ENCODE data around the gene FGF14.

FGF14 gene

DNA sequence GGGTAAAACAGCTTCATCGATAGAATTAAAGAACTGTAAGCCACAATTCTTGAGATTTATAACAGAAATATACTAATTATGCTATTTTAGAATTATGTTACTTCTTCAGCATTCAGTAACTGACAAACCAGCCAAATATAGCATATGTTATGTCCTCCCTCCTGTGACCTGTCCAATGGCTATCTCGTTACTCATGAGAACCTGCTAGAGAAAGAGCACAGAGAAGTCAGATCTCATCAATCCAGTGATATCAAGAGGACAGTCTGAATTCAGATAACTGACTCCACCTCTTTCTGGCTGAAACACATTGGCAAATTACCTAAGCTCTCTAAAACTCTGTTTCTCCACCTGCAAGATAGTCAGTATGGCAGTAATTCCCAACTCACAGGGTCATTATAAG, 170.4 kb downstream of the FGF14 start:
- Histone ChIP-seq H3K27me3 (ENCODE audit: control insufficient read depth in 3 of 3, insufficient read depth in 3 of 3, low read depth in 1 of 3, low read length in 3 of 3) (no peaks in the 10 kb centered on the region), H4K8ac (ENCODE audit: low read depth, low read length) (no peak overlapping the region), H3K27ac (replicated peaks; ENCODE audit: low read length) (no peak overlapping the region), H4K91ac (ENCODE audit: low read depth, low read length, poor library complexity) (no peak overlapping the region), H2BK120ac (ENCODE audit: low read depth, low read length) (no peak overlapping the region), H3K18ac (ENCODE audit: low read length) (no peak overlapping the region), H2AK5ac (ENCODE audit: low read depth, low read length) (no peak overlapping the region), H2BK5ac (ENCODE audit: low read length) (no peak overlapping the region), H3K14ac (ENCODE audit: low read length) (no peak overlapping the region), H3K36me3 (replicated peaks in 1 of 2; ENCODE audit: control insufficient read depth in 2 of 2, insufficient read depth in 2 of 2, low read length in 2 of 2) (no peaks in the 10 kb centered on the region), H3K4me2 (ENCODE audit: insufficient read depth, low read length, poor library complexity, severe bottlenecking) (no peak overlapping the region), H3K9me3 (replicated peaks in 1 of 2; ENCODE audit: control insufficient read depth in 2 of 2, insufficient read depth in 1 of 2, low read depth in 1 of 2, low read length in 2 of 2) (no peaks in the 10 kb centered on the region), H3K23ac (ENCODE audit: low read depth, low read length, poor library complexity) (no peak overlapping the region), H2BK12ac (ENCODE audit: low read length) (no peak overlapping the region), H3K4me1 (ENCODE audit: control insufficient read depth in 2 of 2, insufficient read depth in 1 of 2, low read depth in 1 of 2, low read length in 2 of 2) (no peaks in the 10 kb centered on the region), H3K79me1 (ENCODE audit: low read depth, low read length) (no peaks in the 10 kb centered on the region), H2BK15ac (ENCODE audit: low read length) (no peak overlapping the region), H3K9ac (ENCODE audit: low read depth, low read length, poor library complexity) (no peak overlapping the region), H3K4me3 (ENCODE audit: low read length in 2 of 2) (no peak overlapping the region), H3K4ac (ENCODE audit: low read length) (no peak overlapping the region), H2AFZ (ENCODE audit: low read length) (no peak overlapping the region)
- no CpG with 5 or more reads among the region's 2 CpGs for WGBS, 2 donors (ENCODE audit: extremely low coverage in 2 of 2, insufficient read length in 2 of 2, insufficient replicate concordance in 1 of 2)
- no peak for DNase-seq (ENCODE audit: low spot score)

GRCh38 chr13:102227741-102228140, 174.1 kb downstream of the FGF14 start:
- no peaks in the 10 kb centered on the region for H3K79me1 ChIP-seq (ENCODE audit: low read depth, low read length)
- H3K23ac ChIP-seq (ENCODE audit: low read depth, low read length, poor library complexity), result no peak overlapping the region
- H2BK5ac ChIP-seq (ENCODE audit: low read length), result no peak overlapping the region
- no peak overlapping the region for H3K18ac ChIP-seq (ENCODE audit: low read length)
- no peak overlapping the region for H2AK5ac ChIP-seq (ENCODE audit: low read depth, low read length)
- H2AFZ ChIP-seq (ENCODE audit: low read length), result no peak overlapping the region
- no peak overlapping the region for H3K4me3 ChIP-seq (ENCODE audit: low read length in 2 of 2)
- no peak overlapping the region for H3K9ac ChIP-seq (ENCODE audit: low read depth, low read length, poor library complexity)
- H3K4ac ChIP-seq (ENCODE audit: low read length), result no peak overlapping the region
- H3K4me2 ChIP-seq (ENCODE audit: insufficient read depth, low read length, poor library complexity, severe bottlenecking), result no peak overlapping the region
- no peak overlapping the region for H4K91ac ChIP-seq (ENCODE audit: low read depth, low read length, poor library complexity)
- WGBS, 2 donors (ENCODE audit: extremely low coverage in 2 of 2, insufficient read length in 2 of 2, insufficient replicate concordance in 1 of 2), result no CpG with 5 or more reads among the region's 6 CpGs
- H4K8ac ChIP-seq (ENCODE audit: low read depth, low read length), result no peak overlapping the region
- H2BK120ac ChIP-seq (ENCODE audit: low read depth, low read length), result no peak overlapping the region
- H2BK15ac ChIP-seq (ENCODE audit: low read length), result no peak overlapping the region
- no peaks in the 10 kb centered on the region for H3K36me3 ChIP-seq (replicated peaks in 1 of 2; ENCODE audit: control insufficient read depth in 2 of 2, insufficient read depth in 2 of 2, low read length in 2 of 2)
- no peaks in the 10 kb centered on the region for H3K9me3 ChIP-seq (replicated peaks in 1 of 2; ENCODE audit: control insufficient read depth in 2 of 2, insufficient read depth in 1 of 2, low read depth in 1 of 2, low read length in 2 of 2)
- no peak overlapping the region for H3K27ac ChIP-seq (replicated peaks; ENCODE audit: low read length)
- no peak for DNase-seq (ENCODE audit: low spot score)
- no peaks in the 10 kb centered on the region for H3K27me3 ChIP-seq (ENCODE audit: control insufficient read depth in 3 of 3, insufficient read depth in 3 of 3, low read depth in 1 of 3, low read length in 3 of 3)
- H3K14ac ChIP-seq (ENCODE audit: low read length), result no peak overlapping the region
- no peak overlapping the region for H2BK12ac ChIP-seq (ENCODE audit: low read length)
- no peaks in the 10 kb centered on the region for H3K4me1 ChIP-seq (ENCODE audit: control insufficient read depth in 2 of 2, insufficient read depth in 1 of 2, low read depth in 1 of 2, low read length in 2 of 2)

DNA sequence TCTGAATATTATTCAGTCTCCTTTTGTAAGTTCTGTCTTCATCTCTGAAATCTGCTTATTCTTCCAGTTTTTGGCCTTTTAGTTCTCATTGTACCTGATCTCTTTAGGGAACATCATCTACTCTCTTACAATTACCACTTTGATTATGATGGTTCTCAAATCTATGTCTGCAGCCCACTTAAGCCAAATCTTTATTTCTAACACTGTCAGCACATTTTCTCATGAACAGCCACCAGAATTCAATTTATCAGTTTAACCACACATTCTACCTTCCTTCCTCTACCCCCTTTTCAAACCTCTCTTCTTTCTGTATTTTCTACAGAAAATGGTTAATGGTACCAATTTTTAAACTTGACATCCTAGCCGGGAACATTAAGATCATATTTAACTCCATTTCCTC, 175.3 kb downstream of the FGF14 start:
- no peak overlapping the region for H3K4me3 ChIP-seq (ENCODE audit: low read length in 2 of 2)
- no peak for DNase-seq (ENCODE audit: low spot score)
- H4K8ac ChIP-seq (ENCODE audit: low read depth, low read length), result no peak overlapping the region
- H3K4ac ChIP-seq (ENCODE audit: low read length), result no peak overlapping the region
- no peak overlapping the region for H3K23ac ChIP-seq (ENCODE audit: low read depth, low read length, poor library complexity)
- no peak overlapping the region for H4K91ac ChIP-seq (ENCODE audit: low read depth, low read length, poor library complexity)
- H3K79me1 ChIP-seq (ENCODE audit: low read depth, low read length), result no peaks in the 10 kb centered on the region
- no peak overlapping the region for H3K18ac ChIP-seq (ENCODE audit: low read length)
- H2AFZ ChIP-seq (ENCODE audit: low read length), result no peak overlapping the region
- no peak overlapping the region for H3K27ac ChIP-seq (replicated peaks; ENCODE audit: low read length)
- H3K4me2 ChIP-seq (ENCODE audit: insufficient read depth, low read length, poor library complexity, severe bottlenecking), result no peak overlapping the region
- no peaks in the 10 kb centered on the region for H3K27me3 ChIP-seq (ENCODE audit: control insufficient read depth in 3 of 3, insufficient read depth in 3 of 3, low read depth in 1 of 3, low read length in 3 of 3)
- H2BK120ac ChIP-seq (ENCODE audit: low read depth, low read length), result no peak overlapping the region
- no CpG with 5 or more reads among the region's 1 CpG for WGBS, 2 donors (ENCODE audit: extremely low coverage in 2 of 2, insufficient read length in 2 of 2, insufficient replicate concordance in 1 of 2)
- H3K36me3 ChIP-seq (replicated peaks in 1 of 2; ENCODE audit: control insufficient read depth in 2 of 2, insufficient read depth in 2 of 2, low read length in 2 of 2), result no peaks in the 10 kb centered on the region
- H3K14ac ChIP-seq (ENCODE audit: low read length), result no peak overlapping the region
- H3K9ac ChIP-seq (ENCODE audit: low read depth, low read length, poor library complexity), result no peak overlapping the region
- H2BK12ac ChIP-seq (ENCODE audit: low read length), result no peak overlapping the region
- no peak overlapping the region for H2BK15ac ChIP-seq (ENCODE audit: low read length)
- no peak overlapping the region for H2BK5ac ChIP-seq (ENCODE audit: low read length)
- no peak overlapping the region for H2AK5ac ChIP-seq (ENCODE audit: low read depth, low read length)
- no peaks in the 10 kb centered on the region for H3K4me1 ChIP-seq (ENCODE audit: control insufficient read depth in 2 of 2, insufficient read depth in 1 of 2, low read depth in 1 of 2, low read length in 2 of 2)
- no peaks in the 10 kb centered on the region for H3K9me3 ChIP-seq (replicated peaks in 1 of 2; ENCODE audit: control insufficient read depth in 2 of 2, insufficient read depth in 1 of 2, low read depth in 1 of 2, low read length in 2 of 2)

- no peak for DNase-seq (ENCODE audit: low spot score)
- Histone ChIP-seq H2AFZ (ENCODE audit: low read length) (no peak overlapping the region), H3K4me2 (ENCODE audit: insufficient read depth, low read length, poor library complexity, severe bottlenecking) (no peak overlapping the region), H3K4me1 (ENCODE audit: control insufficient read depth in 2 of 2, insufficient read depth in 1 of 2, low read depth in 1 of 2, low read length in 2 of 2) (no peaks in the 10 kb centered on the region), H3K14ac (ENCODE audit: low read length) (no peak overlapping the region), H3K27me3 (ENCODE audit: control insufficient read depth in 3 of 3, insufficient read depth in 3 of 3, low read depth in 1 of 3, low read length in 3 of 3) (no peaks in the 10 kb centered on the region), H3K27ac (replicated peaks; ENCODE audit: low read length) (no peak overlapping the region), H2AK5ac (ENCODE audit: low read depth, low read length) (no peak overlapping the region), H3K4ac (ENCODE audit: low read length) (no peak overlapping the region), H2BK120ac (ENCODE audit: low read depth, low read length) (no peak overlapping the region), H3K4me3 (ENCODE audit: low read length in 2 of 2) (no peak overlapping the region), H4K8ac (ENCODE audit: low read depth, low read length) (no peak overlapping the region), H3K79me1 (ENCODE audit: low read depth, low read length) (no peaks in the 10 kb centered on the region), H2BK5ac (ENCODE audit: low read length) (no peak overlapping the region), H2BK12ac (ENCODE audit: low read length) (no peak overlapping the region), H3K23ac (ENCODE audit: low read depth, low read length, poor library complexity) (no peak overlapping the region), H3K9me3 (replicated peaks in 1 of 2; ENCODE audit: control insufficient read depth in 2 of 2, insufficient read depth in 1 of 2, low read depth in 1 of 2, low read length in 2 of 2) (no peaks in the 10 kb centered on the region), H3K36me3 (replicated peaks in 1 of 2; ENCODE audit: control insufficient read depth in 2 of 2, insufficient read depth in 2 of 2, low read length in 2 of 2) (no peaks in the 10 kb centered on the region), H3K18ac (ENCODE audit: low read length) (no peak overlapping the region), H2BK15ac (ENCODE audit: low read length) (no peak overlapping the region), H4K91ac (ENCODE audit: low read depth, low read length, poor library complexity) (no peak overlapping the region), H3K9ac (ENCODE audit: low read depth, low read length, poor library complexity) (no peak overlapping the region)
- WGBS, 2 donors (ENCODE audit: extremely low coverage in 2 of 2, insufficient read length in 2 of 2, insufficient replicate concordance in 1 of 2), result no CpG with 5 or more reads among the region's 6 CpGs
Measured at GRCh38 chr13:102225892-102226291, 176.0 kb downstream of the FGF14 start.

Measured in neuronal stem cell (in vitro differentiated cells).